ENCODE data around the gene SERPINA1. TPM values are rescaled to one million over a fixed set of nuclear protein-coding genes. Genes with fewer than 3 reads are reported as not detected.

SERPINA1 gene
- total and polyA plus RNA-seq, 2 of the 13 experiments (the other 11 are each of a cell fraction or from before 2014, with no cell fraction given), result 3,266 to 11,015 TPM

DNA sequence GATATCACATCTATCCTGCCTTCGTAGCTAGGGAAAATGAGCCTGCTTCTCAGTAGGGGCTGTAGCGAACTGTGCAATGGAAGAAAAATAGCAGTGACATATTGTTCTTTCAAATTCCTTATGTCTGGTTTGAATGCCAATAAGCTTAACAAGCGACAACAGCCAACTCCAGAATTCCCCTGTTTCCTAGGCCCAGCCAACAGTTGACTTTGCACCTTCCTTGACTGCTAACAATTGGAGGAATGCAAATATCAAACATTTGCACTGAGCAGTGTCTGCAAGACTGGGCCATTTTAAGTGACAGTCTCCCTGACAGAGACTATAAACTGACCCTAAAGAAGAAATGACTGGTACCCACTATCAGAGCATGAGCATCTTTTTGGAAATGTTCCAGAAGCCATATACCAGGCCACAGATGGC, 12.0 kb upstream of the SERPINA1 start (continued):
- TF ChIP-seq ZFP41 (CRISPR knock-in tag; IDR thresholded peaks at IDR 0.05; ENCODE audit: borderline replicate concordance) (no peak), RFXANK (CRISPR knock-in tag; IDR thresholded peaks at IDR 0.05) (no peak), ZNF790 (CRISPR knock-in tag; IDR thresholded peaks at IDR 0.05; ENCODE audit: borderline replicate concordance) (no peak), EEA1 (CRISPR knock-in tag; IDR thresholded peaks at IDR 0.05; ENCODE audit: borderline replicate concordance) (no peak), JUN (CRISPR knock-in tag; IDR thresholded peaks at IDR 0.05) (no peak), XBP1 (CRISPR knock-in tag; IDR thresholded peaks at IDR 0.05) (no peak), KLF16 (CRISPR knock-in tag; IDR thresholded peaks at IDR 0.05) (no peak), NR2F6 (IDR thresholded peaks at IDR 0.05) (no peak), NR2F6 (CRISPR knock-in tag; IDR thresholded peaks at IDR 0.05) (no peak), TAF1 (CRISPR knock-in tag; IDR thresholded peaks at IDR 0.05) (no peak), ZNF251 (CRISPR knock-in tag; IDR thresholded peaks at IDR 0.05) (no peak), SRY (CRISPR knock-in tag; IDR thresholded peaks at IDR 0.05) (no peak), ZNF274 (CRISPR knock-in tag; IDR thresholded peaks at IDR 0.05) (no peak), ZNF670 (CRISPR knock-in tag; IDR thresholded peaks at IDR 0.05; ENCODE audit: borderline replicate concordance) (no peak), KLF11 (CRISPR knock-in tag; IDR thresholded peaks at IDR 0.05) (no peak), ZSCAN20 (CRISPR knock-in tag; IDR thresholded peaks at IDR 0.05; ENCODE audit: borderline replicate concordance) (no peak), ZNF12 (CRISPR knock-in tag; IDR thresholded peaks at IDR 0.05) (no peak)
- TF ChIP-seq, protein P1, sequence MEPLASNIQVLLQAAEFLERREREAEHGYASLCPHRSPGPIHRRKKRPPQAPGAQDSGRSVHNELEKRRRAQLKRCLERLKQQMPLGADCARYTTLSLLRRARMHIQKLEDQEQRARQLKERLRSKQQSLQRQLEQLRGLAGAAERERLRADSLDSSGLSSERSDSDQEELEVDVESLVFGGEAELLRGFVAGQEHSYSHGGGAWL (CRISPR knock-in tag; IDR thresholded peaks at IDR 0.05), result no peak
- TF ChIP-seq, protein P2, sequence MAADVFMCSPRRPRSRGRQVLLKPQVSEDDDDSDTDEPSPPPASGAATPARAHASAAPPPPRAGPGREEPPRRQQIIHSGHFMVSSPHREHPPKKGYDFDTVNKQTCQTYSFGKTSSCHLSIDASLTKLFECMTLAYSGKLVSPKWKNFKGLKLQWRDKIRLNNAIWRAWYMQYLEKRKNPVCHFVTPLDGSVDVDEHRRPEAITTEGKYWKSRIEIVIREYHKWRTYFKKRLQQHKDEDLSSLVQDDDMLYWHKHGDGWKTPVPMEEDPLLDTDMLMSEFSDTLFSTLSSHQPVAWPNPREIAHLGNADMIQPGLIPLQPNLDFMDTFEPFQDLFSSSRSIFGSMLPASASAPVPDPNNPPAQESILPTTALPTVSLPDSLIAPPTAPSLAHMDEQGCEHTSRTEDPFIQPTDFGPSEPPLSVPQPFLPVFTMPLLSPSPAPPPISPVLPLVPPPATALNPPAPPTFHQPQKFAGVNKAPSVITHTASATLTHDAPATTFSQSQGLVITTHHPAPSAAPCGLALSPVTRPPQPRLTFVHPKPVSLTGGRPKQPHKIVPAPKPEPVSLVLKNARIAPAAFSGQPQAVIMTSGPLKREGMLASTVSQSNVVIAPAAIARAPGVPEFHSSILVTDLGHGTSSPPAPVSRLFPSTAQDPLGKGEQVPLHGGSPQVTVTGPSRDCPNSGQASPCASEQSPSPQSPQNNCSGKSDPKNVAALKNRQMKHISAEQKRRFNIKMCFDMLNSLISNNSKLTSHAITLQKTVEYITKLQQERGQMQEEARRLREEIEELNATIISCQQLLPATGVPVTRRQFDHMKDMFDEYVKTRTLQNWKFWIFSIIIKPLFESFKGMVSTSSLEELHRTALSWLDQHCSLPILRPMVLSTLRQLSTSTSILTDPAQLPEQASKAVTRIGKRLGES (CRISPR knock-in tag; IDR thresholded peaks at IDR 0.05; ENCODE audit: borderline replicate concordance), result no peak
- TF ChIP-seq, protein P3, sequence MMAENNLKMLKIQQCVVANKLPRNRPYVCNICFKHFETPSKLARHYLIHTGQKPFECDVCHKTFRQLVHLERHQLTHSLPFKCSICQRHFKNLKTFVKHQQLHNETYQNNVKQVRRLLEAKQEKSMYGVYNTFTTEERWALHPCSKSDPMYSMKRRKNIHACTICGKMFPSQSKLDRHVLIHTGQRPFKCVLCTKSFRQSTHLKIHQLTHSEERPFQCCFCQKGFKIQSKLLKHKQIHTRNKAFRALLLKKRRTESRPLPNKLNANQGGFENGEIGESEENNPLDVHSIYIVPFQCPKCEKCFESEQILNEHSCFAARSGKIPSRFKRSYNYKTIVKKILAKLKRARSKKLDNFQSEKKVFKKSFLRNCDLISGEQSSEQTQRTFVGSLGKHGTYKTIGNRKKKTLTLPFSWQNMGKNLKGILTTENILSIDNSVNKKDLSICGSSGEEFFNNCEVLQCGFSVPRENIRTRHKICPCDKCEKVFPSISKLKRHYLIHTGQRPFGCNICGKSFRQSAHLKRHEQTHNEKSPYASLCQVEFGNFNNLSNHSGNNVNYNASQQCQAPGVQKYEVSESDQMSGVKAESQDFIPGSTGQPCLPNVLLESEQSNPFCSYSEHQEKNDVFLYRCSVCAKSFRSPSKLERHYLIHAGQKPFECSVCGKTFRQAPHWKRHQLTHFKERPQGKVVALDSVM (CRISPR knock-in tag; IDR thresholded peaks at IDR 0.05), result no peak
- TF ChIP-seq, protein P4, sequence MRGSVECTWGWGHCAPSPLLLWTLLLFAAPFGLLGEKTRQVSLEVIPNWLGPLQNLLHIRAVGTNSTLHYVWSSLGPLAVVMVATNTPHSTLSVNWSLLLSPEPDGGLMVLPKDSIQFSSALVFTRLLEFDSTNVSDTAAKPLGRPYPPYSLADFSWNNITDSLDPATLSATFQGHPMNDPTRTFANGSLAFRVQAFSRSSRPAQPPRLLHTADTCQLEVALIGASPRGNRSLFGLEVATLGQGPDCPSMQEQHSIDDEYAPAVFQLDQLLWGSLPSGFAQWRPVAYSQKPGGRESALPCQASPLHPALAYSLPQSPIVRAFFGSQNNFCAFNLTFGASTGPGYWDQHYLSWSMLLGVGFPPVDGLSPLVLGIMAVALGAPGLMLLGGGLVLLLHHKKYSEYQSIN (CRISPR knock-in tag; IDR thresholded peaks at IDR 0.05; ENCODE audit: borderline replicate concordance), result no peak
- TF ChIP-seq, protein P5, sequence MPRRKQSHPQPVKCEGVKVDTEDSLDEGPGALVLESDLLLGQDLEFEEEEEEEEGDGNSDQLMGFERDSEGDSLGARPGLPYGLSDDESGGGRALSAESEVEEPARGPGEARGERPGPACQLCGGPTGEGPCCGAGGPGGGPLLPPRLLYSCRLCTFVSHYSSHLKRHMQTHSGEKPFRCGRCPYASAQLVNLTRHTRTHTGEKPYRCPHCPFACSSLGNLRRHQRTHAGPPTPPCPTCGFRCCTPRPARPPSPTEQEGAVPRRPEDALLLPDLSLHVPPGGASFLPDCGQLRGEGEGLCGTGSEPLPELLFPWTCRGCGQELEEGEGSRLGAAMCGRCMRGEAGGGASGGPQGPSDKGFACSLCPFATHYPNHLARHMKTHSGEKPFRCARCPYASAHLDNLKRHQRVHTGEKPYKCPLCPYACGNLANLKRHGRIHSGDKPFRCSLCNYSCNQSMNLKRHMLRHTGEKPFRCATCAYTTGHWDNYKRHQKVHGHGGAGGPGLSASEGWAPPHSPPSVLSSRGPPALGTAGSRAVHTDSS (CRISPR knock-in tag; conservative IDR thresholded peaks at IDR 0.05), result no peak
